Germinal center (tissue), 1 donor: Measurements from ENCODE around the gene FXYD4.

Experiments used
- DNase-seq: peaks from one replicate; pipeline ENCODE4 v3.0.0; 2012; ENCODE audit warnings: mixed read lengths, low spot score

The FXYD4 gene

DNA sequence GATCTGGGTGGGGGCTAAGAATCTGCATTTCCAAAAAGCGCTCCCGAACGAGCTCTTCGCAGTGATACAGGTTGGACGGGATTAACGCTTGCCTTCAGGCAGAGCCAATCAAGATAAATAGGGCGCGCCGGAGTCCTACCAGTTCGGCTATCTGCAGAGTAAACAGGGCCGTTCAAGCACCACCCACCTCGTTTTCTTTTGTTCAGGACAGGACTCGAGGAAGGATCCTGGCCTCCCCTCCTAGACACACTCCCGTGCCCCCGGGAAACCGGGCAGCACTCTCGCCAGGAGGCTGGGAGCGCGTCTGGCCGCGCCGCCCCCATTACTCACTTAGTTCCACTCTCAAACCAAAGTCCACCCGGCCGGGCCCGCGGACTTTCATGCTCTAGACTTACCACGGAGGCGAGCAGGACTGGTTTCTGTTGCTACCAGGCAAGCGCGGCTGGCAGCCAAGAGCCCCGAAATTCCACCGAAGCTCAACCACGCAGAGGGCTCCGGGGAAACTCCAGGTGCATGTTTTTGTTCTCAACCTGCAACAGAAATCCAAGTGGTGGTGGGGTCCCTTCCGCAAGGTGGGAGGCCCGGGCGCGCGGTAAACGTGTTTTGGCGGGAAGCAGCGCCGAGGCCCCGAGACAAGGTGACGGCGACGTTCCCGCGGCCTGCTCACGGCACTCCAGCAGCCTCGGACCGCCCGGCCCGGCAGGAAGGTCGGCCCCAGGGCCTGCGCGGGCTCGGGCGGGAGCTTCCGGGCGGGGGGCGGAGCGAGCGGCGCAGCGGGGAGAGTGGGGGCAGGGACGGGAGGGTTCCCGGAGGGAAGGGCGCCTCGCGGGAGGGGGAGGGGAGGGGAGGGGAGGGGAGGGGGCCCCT is 24.9 kb downstream of the FXYD4 start:
- DNase-seq: peak; percentile 82

- DNase-seq: peak; percentile 87
Observed at GRCh38 chr10:43396928-43397624, 25.6 kb downstream of the FXYD4 start.

DNA sequence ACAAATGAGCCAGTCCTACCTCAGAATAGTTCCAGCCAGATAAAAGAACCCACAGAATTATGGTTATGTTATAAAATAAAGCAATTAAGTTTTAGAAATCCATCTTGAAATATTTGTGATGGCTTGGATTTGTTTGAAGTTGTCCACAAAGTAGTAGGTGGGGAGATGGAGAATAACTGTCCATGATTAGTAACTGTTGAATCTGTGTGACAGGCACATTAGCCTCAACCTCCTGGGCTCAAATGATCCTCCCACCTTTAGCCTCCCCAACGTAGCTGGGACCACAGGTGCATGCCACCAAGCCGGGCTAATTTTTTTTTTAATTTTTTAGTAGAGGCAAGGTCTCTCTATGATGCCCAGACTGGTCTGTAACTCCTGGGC is 27.5 kb downstream of the FXYD4 start:
- no peak for DNase-seq

GRCh38 chr10:43399320-43400310 is 28.2 kb downstream of the FXYD4 start:
- no peak for DNase-seq

GRCh38 chr10:43401627-43402026 is 30.2 kb downstream of the FXYD4 start:
- no peak for DNase-seq

GRCh38 chr10:43402176-43402575 is 30.7 kb downstream of the FXYD4 start:
- no peak for DNase-seq

DNA sequence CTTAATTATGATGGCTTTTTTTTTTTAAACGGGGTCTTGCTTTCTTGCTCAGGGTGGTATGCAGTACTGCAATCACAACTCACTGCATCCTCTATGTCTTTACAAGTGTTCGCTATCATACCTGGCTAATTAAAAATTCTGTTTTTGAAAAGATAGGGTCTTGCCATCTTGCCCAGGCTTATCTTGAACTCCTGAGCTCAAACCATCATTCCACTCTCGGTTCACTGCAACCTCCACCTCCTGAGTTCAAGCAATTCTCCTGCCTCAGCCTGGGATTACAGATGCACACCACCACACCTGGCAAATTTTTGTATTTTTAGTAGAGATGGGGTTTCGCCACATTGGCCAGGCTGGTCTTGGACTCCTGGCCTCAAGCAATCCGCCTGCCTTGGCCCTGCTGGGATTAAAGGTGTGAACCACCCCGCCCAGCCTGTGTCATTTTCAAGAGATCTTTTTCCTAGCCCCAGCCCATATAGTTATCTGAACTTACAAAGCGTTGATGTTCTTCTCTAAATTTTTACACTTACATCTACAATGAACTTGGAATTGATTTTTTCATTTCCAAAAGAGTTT is 31.5 kb downstream of the FXYD4 start:
- DNase-seq: no peak

GRCh38 chr10:43403911-43404703 is 32.7 kb downstream of the FXYD4 start:
- no peak for DNase-seq

DNA sequence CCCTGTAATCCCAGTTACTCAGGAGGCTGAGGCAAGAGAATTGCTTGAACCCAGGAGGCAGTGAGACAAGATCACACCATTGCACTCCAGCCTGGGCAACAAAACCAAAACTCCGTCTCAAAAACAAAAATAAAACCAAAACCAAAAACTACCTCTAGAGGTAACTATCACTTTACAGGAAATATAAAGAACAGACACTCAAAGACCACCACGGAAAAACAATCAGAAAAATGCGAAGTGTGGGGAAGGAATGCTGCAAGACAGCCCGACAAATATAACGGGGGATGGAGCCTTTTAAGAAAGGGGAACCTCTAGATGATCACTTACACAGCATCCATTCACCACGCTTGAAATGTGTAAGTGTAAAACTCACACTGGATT is 33.3 kb downstream of the FXYD4 start:
- DNase-seq: no peak

GRCh38 chr10:43407148-43407575 is 35.7 kb downstream of the FXYD4 start:
- peak; percentile 73 for DNase-seq

DNA sequence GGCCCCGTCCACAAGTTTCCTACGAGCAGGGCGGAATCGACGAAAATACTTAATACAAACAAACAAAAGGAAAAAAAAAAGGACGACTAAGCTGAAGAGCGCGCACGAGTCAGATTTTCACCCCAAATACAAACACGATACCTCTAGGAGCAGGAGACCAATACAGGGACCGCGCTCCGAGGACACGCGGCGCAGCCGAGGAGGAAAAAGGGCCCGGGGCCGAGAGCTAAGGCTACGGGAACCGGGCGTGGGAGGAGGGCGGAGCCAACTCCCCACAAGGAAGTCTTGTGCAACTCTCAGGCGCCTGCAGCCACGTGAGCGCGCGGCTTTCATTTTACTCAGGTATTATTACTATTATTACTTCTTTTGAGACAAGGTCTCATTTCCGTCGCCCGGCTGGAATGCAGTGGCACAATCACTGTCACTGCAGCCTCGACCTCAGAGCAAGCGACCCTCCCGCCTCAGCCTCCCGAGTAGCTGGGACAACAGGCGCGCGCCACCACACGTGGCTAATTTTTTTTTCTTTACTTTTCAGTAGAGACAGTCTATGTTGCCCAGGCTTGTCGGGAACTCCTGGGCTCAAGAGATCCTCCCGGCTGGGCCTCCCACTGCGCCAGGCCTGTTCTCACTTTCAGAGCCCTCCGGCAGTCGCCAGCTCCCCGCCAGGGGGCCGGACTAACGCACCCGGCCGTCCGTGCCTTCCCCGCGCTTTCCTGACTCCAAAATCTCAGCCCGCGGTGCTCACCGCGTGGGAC is 36.3 kb downstream of the FXYD4 start:
- peak; percentile 88 for DNase-seq

GRCh38 chr10:43408331-43408709 is 36.9 kb downstream of the FXYD4 start:
- no peak for DNase-seq

- peak; percentile 91 for DNase-seq
Observed at GRCh38 chr10:43408710-43409384, 37.4 kb downstream of the FXYD4 start, which contains the start of gene HNRNPF. Gene HNRNPF, minus strand, starts transcription at chr10:43409186. Its CDS starts 21,302 bp downstream, at chr10:43387884.

DNA sequence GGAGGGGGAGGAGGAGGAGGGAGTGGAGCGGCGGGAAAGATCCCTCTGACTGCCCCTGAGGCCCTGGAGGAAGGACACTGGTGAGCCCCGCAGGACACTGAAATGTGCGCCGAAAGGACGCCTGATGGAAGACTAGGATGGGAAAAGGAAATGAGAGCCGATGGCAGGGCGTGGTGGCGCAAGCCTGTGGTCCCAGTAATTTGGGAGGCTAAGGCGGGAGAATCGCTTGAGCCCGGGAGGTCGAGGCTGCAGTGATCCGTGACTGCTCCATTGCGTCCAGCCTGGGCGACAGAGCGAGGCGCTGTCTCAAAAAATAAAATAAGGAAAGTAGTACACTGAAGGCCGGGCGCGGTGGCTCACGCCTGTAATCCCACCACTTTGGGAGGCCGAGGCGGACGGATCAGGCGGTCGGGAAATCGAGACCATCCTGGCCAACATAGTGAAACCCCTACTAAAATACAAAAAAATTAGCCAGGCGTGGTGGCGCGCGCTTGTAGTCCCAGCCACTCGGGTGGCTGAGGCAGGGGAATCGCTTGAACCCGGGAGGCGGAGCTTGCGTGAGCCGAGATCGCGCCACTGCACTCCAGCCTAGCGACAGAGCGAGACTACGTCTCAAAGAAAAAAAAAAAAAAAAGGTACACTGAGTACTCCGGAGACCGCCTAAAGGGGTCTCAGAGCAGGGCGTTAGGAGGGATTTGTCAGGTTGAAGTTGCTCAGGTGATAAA is 38.1 kb downstream of the FXYD4 start:
- DNase-seq: no peak

DNA sequence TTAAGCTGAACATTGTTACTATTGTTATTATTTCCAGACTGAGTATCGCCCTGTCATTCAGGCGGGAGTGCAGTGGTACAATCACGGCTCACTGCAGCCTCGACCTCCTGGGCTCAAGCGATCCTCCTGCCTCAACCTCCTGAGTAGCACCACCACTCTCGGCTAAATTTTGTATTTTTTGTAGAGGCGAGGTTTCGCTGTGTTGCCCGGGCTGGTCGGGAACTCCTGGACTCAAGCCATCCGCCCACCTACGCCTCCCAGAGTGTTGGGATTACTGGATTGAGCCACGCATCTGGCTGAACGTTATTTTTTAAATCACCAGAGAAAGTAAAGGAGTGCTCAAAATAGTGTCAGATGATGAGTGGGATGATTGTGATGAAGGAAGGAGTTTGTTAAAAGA is 38.9 kb downstream of the FXYD4 start:
- no peak for DNase-seq

DNA sequence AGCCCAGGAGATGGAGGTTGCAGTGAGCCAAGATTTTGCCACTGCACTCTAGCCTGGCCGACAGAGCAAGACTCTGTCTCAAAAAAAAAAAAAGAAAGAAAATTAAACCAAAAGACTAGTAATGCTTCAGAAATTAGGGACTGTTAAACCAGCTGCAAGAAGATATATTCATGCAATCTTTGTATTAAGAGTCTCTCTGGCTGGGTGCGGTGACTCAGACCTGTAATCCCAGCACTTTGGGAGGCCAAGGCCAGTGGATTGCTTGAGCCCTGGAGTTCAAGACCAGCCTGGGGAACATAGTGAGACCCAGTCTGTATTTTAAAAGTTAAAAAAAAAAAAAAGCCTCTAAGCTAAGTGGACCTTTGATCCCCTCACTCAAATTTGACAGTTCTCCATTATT is 40.1 kb downstream of the FXYD4 start:
- DNase-seq: no peak

GRCh38 chr10:43415544-43415943 is 44.1 kb downstream of the FXYD4 start:
- DNase-seq: no peak

DNA sequence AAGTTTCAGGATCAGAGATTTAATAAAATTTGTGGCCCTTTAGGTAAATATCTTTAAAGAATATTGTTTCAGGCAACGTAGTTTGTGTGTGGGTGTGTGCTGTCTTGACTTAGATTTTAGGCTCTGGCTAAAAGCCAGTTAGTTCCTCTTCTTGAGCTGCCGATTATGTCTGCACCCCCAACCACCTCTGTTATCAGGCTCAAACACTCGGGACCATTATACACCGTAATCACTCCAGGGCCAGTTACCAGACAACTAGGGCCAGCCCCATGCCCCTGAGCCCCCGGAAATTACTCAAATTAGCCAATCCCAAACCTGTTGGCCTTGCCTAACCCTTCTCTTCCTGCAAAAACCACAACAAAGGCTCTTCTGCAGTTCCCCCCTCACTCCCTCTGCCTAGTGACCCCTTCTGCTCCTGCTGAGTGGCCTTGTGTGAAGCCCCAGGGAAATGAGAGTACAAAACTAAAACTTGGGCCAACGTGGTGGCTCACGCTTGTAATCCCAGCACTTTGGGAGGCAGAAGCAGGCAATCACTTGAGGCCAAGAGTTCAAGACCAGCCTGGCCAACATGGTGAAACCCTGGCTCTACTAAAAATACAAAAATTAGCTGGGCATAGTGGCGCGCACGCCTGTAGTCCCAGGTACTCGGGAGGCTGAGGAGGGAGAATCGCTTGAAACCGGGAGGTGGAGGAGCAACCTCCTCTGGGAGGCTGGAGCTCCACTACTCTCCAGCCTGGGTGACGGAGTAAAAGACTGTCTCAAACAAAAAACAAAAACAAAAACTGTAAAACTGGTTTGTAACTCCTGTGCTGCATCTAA is 46.7 kb downstream of the FXYD4 start:
- DNase-seq: peak; percentile 62
